ENCODE data around the gene SORT1. TPM values are rescaled to one million over a fixed set of nuclear protein-coding genes. Genes with fewer than 3 reads are reported as not detected.

Gene SORT1
- polyA plus RNA-seq, 3 donors, result 21.3 to 41.1 (median 35.3) TPM

DNA sequence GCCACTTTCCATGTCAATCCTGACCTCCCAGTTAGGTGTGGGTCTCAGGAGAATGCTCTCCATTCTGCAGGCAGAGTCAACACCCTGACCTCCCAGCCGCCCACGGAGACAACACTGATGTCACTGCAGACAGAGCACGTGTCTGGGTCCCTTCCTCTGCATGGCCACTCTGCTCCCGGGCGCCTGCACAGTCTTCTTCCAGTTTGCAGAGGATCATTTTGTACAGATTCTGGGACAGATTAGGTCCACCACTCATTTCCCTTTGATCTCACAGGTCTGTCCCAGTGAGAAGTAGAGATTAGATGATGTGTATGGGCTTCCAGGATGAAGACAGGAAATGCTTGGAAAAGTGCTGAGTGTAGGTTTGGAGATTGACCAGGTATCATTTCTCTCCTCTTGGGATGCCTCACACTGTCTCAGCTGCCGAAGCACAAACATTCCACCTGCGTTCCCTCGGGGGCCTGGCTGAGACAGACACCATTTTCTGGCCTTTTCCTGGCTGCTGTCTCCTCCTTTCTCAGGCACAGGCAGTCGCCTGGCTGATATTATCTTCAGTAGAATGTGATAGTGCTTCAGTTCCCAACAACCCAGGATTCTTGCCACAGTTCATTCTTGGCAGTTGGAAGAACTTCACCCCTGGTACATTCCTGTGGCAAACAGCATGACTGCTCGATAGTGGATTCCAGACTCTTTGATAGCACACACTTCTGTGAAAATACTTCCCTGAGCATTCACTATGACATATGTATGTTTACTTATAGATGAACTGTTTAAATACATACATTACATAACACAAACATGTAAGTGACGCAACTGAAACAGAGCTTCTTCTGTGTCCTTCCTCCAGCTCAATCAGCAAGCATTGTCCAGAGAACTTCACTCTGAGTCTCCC, 98.8 kb downstream of the SORT1 start:
- H4K20me1 ChIP-seq (ENCODE audit: insufficient read depth, low read length), result no peaks in the 10 kb centered on the region
- intact Hi-C loops (cut with micrococcal nuclease), result no loop called here
- Mint-ChIP-seq H3K9me3 (no peaks in the 10 kb centered on the region), H3K36me3 (no peaks in the 10 kb centered on the region), H3K4me3 (no peak overlapping the region), H3K27me3 (ENCODE audit: low read depth in 3 of 3) (peaks cover 5 to 11% (median 5%) of the 10 kb centered on the region in 3 donors), H3K4me1 (peaks cover 44% of the 10 kb centered on the region), H3K27ac (peak overlapping the region in 4 of 7 donors; percentile 7 to 70 (median 30))
- no peaks in the 10 kb centered on the region for H3K79me2 ChIP-seq (ENCODE audit: insufficient read depth, low read length)
- no peak overlapping the region for H3K9ac ChIP-seq (ENCODE audit: insufficient read depth, low read length, poor library complexity, severe bottlenecking)
- H3K9me3 ChIP-seq (replicated peaks in 1 of 2; ENCODE audit: control insufficient read depth in 1 of 2, insufficient read depth in 1 of 2, low read length in 2 of 2), result no peaks in the 10 kb centered on the region
- no peak overlapping the region for H3K4me2 ChIP-seq (replicated peaks; ENCODE audit: extremely low read depth, low read length, poor library complexity, severe bottlenecking)
- H3K36me3 ChIP-seq (replicated peaks in 1 of 2; ENCODE audit: control insufficient read depth in 1 of 2, insufficient read depth in 2 of 2, low read length in 2 of 2), result no peaks in the 10 kb centered on the region
- TF ChIP-seq, protein P1, sequence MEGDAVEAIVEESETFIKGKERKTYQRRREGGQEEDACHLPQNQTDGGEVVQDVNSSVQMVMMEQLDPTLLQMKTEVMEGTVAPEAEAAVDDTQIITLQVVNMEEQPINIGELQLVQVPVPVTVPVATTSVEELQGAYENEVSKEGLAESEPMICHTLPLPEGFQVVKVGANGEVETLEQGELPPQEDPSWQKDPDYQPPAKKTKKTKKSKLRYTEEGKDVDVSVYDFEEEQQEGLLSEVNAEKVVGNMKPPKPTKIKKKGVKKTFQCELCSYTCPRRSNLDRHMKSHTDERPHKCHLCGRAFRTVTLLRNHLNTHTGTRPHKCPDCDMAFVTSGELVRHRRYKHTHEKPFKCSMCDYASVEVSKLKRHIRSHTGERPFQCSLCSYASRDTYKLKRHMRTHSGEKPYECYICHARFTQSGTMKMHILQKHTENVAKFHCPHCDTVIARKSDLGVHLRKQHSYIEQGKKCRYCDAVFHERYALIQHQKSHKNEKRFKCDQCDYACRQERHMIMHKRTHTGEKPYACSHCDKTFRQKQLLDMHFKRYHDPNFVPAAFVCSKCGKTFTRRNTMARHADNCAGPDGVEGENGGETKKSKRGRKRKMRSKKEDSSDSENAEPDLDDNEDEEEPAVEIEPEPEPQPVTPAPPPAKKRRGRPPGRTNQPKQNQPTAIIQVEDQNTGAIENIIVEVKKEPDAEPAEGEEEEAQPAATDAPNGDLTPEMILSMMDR (IDR thresholded peaks at IDR 0.05), result no peak
- H3K27ac ChIP-seq (ENCODE audit: low read depth in 1 of 2, low read length in 2 of 2), result no peak overlapping the region
- H2AFZ ChIP-seq (ENCODE audit: insufficient read depth, low read depth, low read length, poor library complexity, severe bottlenecking), result no peak overlapping the region
- no peak overlapping the region for H3K4me3 ChIP-seq (replicated peaks in 1 of 3; ENCODE audit: low read depth in 2 of 3, low read length in 3 of 3)
- peaks cover 34 to 38% of the 10 kb centered on the region in 2 donors for H3K4me1 ChIP-seq (ENCODE audit: control insufficient read depth in 1 of 2, insufficient read depth in 2 of 2, low read length in 2 of 2)
- DNase-seq, result no peak
- H3K27me3 ChIP-seq (ENCODE audit: control insufficient read depth in 2 of 2, insufficient read depth in 2 of 2, low read length in 2 of 2), result no peaks in the 10 kb centered on the region
- 63% methylated on average over 3 of the region's 11 CpGs for WGBS (ENCODE audit: insufficient coverage)

DNA sequence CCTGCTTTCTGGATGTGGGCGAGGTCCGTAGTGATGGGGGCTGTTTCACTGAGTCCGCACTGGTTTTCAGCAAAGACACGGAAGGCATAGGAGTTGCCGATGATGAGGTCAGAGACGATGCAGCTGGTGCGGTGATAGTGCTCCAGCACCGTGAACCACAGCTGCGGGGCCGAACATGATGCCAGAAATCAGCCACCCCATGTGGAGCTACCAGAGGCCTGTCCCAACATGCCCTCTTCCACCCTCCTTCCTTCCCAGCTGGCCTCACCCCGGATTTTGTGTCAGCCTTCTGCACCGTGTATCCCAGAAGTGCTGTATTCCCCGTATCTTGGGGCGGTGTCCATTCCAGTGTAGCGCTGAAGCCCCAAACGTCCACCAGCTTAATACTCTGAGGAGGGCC, 100.9 kb downstream of the SORT1 start:
- 97% methylated on average over 9 of the region's 16 CpGs for WGBS (ENCODE audit: insufficient coverage)
- Histone ChIP-seq H3K9me3 (replicated peaks in 1 of 2; ENCODE audit: control insufficient read depth in 1 of 2, insufficient read depth in 1 of 2, low read length in 2 of 2) (no peaks in the 10 kb centered on the region), H4K20me1 (ENCODE audit: insufficient read depth, low read length) (no peaks in the 10 kb centered on the region), H3K4me2 (replicated peaks; ENCODE audit: extremely low read depth, low read length, poor library complexity, severe bottlenecking) (no peak overlapping the region), H3K36me3 (replicated peaks in 1 of 2; ENCODE audit: control insufficient read depth in 1 of 2, insufficient read depth in 2 of 2, low read length in 2 of 2) (no peaks in the 10 kb centered on the region), H3K9ac (ENCODE audit: insufficient read depth, low read length, poor library complexity, severe bottlenecking) (no peak overlapping the region), H3K4me1 (ENCODE audit: control insufficient read depth in 1 of 2, insufficient read depth in 2 of 2, low read length in 2 of 2) (peaks cover 39 to 41% of the 10 kb centered on the region in 2 donors), H3K27me3 (ENCODE audit: control insufficient read depth in 2 of 2, insufficient read depth in 2 of 2, low read length in 2 of 2) (no peaks in the 10 kb centered on the region), H3K79me2 (ENCODE audit: insufficient read depth, low read length) (no peaks in the 10 kb centered on the region), H3K4me3 (replicated peaks in 1 of 3; ENCODE audit: low read depth in 2 of 3, low read length in 3 of 3) (no peak overlapping the region), H2AFZ (ENCODE audit: insufficient read depth, low read depth, low read length, poor library complexity, severe bottlenecking) (no peak overlapping the region), H3K27ac (ENCODE audit: low read depth in 1 of 2, low read length in 2 of 2) (no peak overlapping the region)
- intact Hi-C loops (cut with micrococcal nuclease), result no loop called here
- no peak overlapping the region for H3K4me3 Mint-ChIP-seq
- peaks cover 5 to 11% (median 5%) of the 10 kb centered on the region in 3 donors for H3K27me3 Mint-ChIP-seq (ENCODE audit: low read depth in 3 of 3)
- H3K9me3 Mint-ChIP-seq, result no peaks in the 10 kb centered on the region
- no peak for DNase-seq
- H3K4me1 Mint-ChIP-seq, result peaks cover 48% of the 10 kb centered on the region
- peak overlapping the region in 1 of 7 donors; percentile 28 for H3K27ac Mint-ChIP-seq
- TF ChIP-seq, protein P1 (IDR thresholded peaks at IDR 0.05), result no peak
- H3K36me3 Mint-ChIP-seq, result no peaks in the 10 kb centered on the region
